HG03066 (cell line): ENCODE results near the gene TFAM.
"Not testable (repeated sequence)": the region's sequence is repeated elsewhere in the genome, so short reads cannot be mapped to it uniquely, and the experiment has no call there.

Source experiments
- ATAC-seq: cut with Tn5 transposase; IDR thresholded peaks from one replicate; pipeline ENCODE4 v1.9.1; 2021; ENCODE audit warnings: low read depth; ENCODE audit not compliant: unreplicated experiment

TFAM gene

DNA sequence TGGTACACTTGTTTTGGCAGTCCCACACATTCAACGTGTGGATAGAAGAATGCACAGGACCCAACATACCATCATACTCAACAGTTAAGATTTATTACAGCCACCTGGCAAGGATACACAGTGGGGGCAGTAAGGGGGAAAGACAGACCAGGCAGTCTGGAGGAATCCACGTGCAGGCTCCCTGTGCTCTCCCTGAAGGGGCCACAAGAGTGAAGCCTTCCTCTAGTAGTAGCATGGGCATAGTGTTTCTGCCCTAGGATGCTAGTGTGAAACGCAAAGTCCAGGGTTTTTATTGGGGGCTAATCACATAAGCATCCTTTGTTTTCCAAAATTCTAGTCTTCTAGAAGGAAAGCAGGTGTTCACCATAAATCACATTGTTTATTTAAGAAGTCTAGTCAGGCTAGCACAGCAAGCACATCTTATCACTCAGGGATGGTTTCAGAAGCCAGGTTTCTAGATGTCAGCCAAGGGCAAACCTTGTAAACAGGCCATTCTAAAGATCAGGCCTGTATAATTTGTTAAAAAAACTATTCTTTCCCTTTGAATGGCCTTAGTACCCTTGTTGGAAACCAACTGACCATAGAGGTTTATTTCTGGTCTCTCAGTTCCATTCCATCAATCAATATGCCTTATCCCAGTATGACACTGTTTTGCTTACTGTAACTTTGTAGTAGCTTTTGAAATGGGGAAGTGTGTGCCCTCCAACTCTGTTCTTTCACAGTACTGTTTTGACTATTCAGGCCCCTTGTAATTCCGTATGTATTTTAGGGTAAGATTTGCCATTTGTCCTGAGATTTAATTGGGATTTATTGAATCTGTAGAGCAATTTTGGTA is 12.4 kb upstream of the TFAM start:
- peak; percentile 59 for ATAC-seq

DNA sequence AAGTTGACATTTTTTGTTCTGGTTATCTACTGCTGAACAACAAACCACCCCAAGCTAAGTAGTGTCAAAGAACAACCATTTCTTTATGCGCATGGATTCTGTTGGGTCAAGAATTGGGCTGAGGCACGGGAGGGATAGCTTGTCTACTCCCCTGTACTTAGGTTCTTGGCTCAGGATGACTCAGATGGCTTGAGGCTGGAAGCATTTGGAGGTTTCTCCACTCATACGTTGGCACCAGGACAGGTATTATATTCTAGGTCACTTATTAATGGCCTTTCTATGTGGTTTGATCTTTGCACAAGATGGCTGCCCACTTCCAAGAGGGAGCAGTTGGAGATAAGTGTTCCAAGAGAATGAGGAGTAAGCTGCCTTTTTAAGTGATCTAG is 11.8 kb upstream of the TFAM start:
- ATAC-seq = no peak

DNA sequence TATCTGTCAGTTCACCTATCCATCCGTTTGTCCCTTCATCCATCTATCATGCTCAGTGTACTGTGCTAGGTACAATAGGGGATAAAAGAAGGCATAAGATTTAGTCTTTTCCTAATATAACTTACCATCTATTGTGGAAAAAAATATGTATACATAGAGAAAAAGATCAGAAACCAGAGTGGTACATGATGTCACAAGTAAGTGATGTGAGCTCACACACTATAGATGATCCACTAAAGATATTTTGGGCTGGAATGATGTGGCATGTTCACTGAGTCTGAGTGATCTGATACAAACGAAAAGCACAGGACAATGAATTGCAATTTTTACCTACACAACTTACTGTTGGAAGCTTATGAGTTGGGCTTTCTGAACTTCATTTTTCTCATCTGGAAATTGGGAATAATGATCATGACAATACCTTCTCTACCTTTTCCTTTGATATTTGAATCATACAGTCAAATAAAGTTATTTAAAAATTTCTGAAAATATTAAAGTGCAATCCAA is 2.7 kb upstream of the TFAM start:
- no peak for ATAC-seq

DNA sequence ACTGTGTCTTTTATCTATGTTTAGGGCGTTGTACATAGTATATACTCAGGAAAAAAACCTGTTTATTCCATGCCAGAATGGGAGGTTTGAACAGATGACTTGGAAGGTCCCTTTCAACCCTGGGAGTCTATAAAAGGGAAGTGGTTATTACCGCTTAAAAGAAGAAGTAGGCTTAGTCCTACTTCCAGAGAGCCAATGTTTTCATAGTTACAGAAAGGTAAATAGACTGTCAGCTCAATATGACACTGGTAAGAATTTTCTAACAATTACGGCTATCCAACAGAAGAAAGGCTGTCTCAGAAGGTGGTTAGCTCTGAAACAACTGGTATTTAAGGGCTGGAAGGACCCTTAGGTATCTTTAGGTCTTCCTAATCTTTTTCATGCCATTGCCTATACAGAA is 1.1 kb upstream of the TFAM start:
- ATAC-seq = peak; percentile 53

DNA sequence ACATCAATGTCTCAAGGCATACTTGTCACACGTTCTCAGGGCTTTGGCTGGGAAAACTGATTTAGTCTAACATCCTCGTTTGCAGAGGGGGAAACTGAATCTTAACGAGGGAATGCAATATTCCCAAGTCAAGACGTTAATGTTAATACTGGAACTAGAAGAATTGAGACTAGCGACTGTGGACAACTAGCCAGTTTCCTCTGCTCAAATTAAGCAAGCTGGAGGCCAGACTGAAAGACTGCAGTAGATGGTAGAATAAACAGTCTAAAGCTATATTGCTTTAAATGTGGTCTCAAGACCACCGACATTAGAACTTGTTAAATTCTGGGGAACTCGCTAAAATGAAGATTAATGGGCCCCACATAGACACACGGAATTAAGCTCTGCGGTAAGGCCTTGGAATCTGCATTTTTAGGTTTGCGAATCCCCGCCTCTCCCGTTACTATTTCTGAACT is 639 bp upstream of the TFAM start:
- peak; percentile 0 for ATAC-seq

DNA sequence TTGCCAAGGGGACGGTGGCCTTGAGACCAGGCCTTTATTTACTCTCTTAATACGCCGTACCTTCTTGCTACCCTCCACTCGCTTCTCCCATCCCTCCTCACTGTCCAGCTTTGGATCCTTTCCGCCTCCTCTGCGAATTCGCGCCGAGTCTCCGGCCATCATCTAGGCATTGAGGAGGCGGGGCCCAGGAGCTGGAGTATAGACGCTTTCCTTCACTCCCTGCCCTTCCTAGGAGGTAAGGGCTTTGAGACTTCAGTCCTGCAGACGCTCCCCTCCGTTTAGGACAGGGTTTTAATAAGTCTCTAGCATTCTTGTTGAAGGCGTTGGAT is 538 bp downstream of the TFAM start:
- ATAC-seq = peak; percentile 6

DNA sequence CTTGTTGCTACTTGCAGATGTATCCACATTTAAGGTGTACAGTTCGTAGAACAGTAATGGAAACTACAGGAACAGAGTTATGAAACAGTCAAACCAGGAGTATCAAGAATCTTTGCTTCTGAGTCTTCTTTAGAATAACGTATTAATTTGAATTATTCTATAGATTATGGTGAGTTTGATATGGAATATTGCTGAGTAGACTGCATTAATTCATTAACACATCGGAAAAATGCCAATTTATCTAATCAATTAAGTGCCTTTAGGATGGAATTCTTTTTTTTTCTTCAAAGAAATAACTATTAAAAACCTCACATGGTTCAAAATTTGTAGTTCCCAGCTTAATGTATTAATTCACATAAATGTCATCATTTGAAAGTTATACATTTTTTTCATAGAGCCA is 3.8 kb downstream of the TFAM start:
- no peak for ATAC-seq

DNA sequence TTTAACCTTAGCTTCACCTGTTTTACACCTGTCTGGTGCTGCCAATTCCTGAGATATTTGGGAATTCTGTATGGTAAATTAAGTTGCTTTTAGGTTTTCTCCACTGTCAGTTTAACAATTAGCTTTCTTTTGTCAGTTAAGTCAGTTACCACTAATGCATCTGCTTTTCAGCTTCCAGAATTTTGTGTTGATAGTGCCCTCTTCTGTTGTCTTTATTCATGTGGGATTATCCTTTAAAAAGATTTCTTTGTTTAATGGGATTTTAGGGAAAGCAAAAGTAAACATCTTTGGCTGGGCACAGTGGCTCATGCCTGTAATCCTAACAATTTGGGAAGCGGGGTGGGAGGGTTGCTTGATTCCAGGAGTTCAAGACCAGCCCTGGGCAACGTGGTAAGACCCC is 8.1 kb downstream of the TFAM start:
- ATAC-seq = no peak

DNA sequence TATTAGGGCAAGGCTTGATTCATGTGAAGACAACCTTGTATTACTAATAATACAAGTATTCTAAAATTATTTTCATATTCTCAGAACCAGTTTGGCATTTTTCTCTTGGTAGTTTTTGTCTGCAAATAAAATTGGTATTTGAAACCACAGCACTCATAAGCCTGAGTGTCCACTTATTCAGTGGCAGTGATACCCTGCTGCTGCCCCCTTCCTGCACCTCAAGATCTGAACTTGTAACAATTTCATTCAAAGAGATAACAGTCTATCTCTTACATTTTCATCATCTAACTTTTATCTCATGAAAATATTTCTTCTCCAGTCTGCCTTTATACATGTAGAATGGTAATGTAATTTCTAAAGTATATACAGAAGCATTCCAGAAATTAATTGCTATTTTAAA is 9.3 kb downstream of the TFAM start:
- no peak for ATAC-seq

DNA sequence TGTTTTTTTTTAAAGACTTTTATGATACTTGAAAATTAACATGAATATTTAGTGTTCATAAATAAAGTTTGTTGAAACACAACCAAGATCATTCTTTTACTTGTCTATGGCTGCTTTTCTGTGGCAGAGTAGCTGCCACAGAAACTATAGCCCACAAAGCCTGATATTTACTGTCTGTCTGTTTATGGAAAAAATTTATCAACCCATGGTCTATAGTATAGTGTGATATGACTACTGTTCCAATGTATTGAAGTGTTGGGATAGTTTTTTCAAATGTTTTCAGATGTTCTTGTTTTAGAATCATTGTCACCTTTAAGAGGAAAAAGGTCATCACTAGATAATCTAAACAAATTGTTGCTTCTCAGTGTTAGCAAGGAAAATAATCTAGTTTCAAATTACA is 10.8 kb downstream of the TFAM start:
- ATAC-seq = no peak

DNA sequence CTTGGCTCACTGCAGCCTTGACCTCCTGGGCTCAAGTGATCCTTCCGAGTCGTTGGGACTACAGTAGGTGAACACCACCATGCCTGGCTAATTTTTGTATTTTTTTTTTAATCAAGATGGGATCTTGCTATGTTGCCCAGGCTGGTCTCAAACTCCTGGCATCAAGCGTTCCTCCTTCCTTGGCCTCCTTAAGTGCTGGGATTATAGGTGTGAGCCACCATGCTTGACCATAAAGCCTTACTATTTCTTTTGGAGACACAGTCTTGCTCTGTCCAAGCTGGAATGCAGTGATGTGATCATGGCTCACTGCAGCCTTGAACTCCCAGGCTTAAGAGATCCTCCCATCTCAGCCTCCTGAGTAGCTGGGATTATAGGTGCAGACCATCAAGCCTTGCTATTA is 12.6 kb downstream of the TFAM start:
- ATAC-seq = no peak

DNA sequence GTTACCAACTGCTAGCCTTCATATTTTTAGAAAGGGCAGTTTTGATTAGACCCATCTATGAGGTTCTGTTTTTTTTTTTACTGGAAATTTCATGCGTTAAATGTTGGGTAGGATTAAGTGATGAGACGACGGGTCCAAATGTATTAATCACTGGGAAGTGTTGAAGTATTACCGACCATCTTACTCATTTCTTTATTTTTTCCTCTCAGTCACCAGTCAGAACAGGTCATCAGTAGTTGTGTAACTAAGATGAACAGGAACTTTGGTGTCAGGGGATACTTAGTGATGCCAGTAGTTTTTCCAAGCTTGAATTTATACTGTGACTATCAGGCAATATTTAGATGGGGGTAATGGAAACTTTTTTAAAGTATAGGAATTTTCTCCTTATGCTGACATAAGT is 14.2 kb downstream of the TFAM start:
- ATAC-seq = no peak

DNA sequence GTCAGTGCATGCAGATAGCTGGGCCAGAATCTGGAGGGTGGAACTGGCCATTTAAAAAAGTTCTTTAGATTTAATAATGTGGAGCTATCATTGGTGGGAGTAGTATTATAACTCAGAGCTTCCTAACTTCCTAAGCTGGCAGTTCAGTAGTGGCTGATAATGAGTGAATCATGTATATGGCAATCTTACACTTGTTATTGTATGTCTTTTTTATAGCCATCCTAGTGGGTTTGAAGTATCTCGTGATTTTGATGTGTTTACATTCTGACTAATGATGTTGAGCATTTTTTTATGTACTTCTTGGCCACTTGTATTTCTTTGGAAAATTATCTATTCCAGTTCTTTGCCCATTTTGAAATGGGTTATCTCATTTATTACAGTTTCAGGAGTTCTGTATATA is 15.4 kb downstream of the TFAM start:
- no peak for ATAC-seq

DNA sequence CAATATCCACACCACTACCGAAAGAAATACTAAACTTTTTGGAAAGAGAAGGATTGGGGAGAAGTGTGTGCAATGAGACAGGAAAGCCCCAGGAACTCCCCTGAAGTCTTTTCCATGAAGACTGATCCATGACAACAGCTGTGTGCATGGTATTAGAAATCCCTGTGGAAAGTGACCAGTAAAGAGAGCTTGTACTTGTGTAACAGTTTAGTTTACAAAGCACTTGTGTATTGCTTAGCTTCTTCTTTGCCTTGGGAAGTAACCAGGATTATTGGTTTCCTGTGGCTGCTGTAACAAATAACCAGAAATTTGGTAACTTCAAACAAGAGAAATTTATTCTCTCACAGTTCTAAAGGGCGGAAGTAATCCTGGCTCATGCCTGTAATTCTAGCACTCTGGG is 18.8 kb downstream of the TFAM start:
- no peak for ATAC-seq

DNA sequence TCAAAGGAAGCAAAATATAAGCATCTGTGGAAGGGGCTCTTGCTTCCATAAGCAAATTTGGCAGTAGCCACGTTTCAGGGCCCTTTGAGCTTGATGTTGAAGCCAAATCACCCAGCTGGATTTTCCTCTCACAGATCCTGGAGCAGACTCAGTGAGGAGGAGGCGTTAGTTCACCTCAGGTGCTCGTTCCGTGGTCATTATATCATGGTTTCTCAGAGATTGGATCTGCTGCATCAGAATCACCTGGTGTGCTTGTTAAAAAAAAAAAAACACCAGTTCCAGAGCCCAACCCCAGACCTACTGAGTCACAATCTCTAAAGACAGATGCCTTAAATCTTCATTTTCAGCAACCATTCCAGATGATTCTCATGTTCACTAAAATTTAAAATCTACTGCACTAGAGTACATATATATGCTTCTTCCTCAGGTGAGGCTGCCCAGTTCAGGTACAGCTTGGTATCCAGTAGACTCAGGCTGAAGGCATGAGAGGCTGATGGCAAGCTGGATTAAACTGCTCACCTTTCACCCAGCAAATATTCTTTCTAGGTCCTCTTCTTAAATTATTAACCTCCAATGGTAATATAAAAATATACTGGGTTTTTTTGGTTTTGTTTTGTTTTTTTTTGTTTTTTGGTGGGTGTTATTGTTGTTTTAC is 24.9 kb downstream of the TFAM start:
- ATAC-seq = no peak

DNA sequence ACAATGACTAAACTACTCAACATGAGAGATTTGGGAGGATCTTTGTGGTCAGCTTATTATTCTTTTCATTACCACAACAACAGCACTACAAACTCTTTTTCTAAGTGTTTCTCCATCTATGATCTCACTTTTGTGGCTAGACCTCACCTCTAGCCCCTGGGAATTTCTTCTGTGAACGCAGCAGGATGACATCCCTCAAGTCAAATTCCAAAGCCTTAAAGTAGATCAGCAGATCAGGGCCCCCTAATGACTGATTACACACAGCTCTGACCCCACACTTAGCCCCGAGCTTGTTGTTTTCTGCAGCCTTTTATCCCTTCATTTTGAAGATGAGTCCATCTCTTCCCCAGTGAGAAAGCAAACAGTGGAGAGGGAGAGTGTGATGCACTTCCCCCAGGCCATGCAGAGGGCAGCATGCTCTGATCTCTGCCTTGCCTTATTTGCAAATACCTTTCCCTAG is 27.3 kb downstream of the TFAM start:
- no peak for ATAC-seq

DNA sequence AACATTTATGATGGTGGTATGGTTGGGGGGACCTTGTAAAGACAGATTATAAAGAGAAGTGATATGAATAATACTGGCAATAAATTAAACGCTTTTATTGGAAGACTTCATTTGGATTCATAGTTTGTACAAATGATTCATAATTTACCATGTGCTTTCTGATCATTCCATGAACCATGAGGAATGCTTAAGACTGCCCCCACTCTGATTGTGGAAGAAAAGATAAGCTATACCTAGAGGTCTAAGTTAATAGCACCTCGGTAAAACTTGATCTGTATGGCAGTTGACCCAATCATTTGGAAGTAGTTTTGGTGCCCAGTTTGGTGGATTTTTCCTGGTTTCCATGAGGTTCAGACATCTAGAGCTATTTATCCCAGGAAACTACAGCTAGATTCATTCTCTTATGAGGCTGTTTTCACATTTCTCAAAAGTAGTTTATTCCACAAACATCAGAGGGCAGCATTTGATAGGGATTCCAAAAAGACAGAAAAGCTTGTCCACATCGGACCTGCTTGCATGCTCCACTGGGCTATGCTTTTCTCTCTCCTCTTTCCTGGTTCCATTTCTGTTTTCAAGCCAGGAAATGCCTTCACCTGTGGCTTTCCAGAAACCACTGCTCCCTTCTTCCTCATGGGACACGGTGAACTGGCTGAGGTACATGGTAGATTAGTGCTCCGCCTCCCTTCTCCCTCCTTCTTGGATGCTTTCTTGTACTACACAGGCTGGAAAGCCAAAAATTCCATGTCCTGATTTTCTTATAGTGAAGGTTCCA is 29.2 kb downstream of the TFAM start:
- no peak for ATAC-seq

DNA sequence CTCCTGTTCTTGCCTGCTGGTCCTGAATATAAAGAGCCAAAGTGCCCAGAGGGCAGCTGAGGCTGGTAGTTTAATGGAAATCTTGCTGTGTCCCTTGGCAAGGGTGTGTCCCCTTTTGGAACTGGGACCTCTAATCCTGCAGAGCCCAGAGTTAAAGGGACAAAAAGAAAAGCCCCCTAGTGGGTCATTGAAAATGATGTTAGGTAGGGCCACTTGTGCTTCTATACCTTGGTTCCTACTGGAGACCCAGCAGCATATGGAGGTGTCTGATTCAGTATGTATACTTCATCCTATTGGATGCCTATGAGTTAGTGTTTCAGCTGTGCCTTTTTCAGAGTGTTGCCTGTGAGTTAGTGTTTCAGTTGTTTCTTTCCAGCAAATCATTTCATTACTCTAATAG is 30.5 kb downstream of the TFAM start:
- ATAC-seq = no peak

DNA sequence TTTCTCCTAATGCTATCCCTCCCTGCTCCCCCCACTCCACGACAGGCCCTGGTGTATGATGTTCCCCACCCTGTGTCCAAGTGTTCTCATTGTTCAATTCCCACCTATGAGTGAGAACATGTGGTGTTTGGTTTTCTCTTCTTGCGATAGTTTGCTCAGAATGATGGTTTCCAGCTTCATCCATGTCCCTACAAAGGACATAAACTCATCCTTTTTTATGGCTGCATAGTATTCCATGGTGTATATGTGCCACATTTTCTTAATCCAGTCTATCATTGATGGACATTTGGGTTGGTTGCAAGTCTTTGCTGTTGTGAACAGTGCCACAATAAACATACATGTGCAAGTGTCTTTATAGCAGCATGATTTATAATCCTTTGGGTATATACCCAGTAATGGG is 32.7 kb downstream of the TFAM start:
- ATAC-seq = not testable (repeated sequence)

DNA sequence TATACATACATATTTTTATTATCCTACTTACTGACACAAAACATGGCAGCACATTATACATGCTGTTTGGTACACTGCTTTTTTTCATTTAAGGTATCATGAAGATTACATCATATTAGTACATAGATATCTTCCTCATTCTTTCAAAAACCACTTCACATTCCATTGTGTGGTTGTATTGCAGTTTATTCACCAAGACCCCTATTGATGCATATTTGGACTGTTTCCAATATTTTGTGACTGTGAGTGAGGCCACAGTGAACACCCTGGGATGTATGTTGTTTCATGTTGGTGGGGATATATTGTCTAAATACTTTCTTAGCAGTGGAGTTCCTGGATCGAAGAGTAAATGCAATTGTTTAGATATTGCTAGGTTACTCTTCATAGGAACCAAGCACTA is 39.0 kb downstream of the TFAM start:
- ATAC-seq = no peak

DNA sequence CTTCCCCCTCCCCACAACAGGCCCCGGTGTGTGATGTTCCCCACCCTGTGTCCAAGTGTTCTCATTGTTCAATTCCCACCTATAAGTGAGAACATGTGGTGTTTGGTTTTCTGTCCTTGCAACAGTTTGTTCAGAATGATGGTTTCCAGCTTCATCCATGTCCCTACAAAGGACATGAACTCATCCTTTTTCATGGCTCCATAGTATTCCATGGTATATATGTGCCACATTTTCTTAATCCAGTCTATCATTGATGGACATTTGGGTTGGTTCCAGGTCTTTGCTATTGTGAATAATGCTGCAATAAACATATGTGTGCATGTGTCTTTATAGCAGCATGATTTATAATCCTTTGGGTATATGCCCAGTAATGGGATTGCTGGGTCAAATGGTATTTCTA is 43.2 kb downstream of the TFAM start:
- not testable (repeated sequence) for ATAC-seq
